H9 (cell line): Measurements from ENCODE around the gene FAM83C. TPM values are rescaled to one million over a fixed set of nuclear protein-coding genes. Genes with fewer than 3 reads are reported as not detected.

Experiments used
- DNase-seq: peaks from one replicate; pipeline ENCODE4 v3.0.0-alpha.2; 2017
- H2AFZ ChIP-seq: one replicate; pipeline ENCODE4 v1.6.1; 2013; ENCODE audit warnings: mild to moderate bottlenecking, low read length, control low read depth, moderate library complexity
- H2AK5ac ChIP-seq: 2 replicates; pipeline ENCODE4 v1.6.1; 2013; ENCODE audit warnings: low read length, control low read depth, mixed read lengths; ENCODE audit not compliant: insufficient read length
- H2BK120ac ChIP-seq: one replicate; pipeline ENCODE4 v1.6.1; 2013; ENCODE audit warnings: low read depth, mild to moderate bottlenecking, low read length, control low read depth, inconsistent platforms; ENCODE audit not compliant: poor library complexity, severe bottlenecking
- H2BK12ac ChIP-seq: 2 replicates; pipeline ENCODE4 v1.6.1; 2013; ENCODE audit warnings: low read length, control low read depth, mixed read lengths, low read depth; ENCODE audit not compliant: insufficient read length
- H2BK15ac ChIP-seq: 2 replicates; pipeline ENCODE4 v1.6.1; 2013; ENCODE audit warnings: low read depth, low read length, control low read depth
- H2BK20ac ChIP-seq: one replicate; pipeline ENCODE4 v1.6.1; 2013; ENCODE audit warnings: low read depth, mild to moderate bottlenecking, low read length, control low read depth, inconsistent platforms; ENCODE audit not compliant: poor library complexity, severe bottlenecking
- H2BK5ac ChIP-seq: 2 replicates; pipeline ENCODE4 v1.6.1; 2013; ENCODE audit warnings: low read length, control low read depth, mixed read lengths; ENCODE audit not compliant: insufficient read length
- H3K14ac ChIP-seq: 2 replicates; pipeline ENCODE4 v1.6.1; 2013; ENCODE audit warnings: low read length, control low read depth; ENCODE audit not compliant: insufficient read depth
- H3K18ac ChIP-seq: 2 replicates; pipeline ENCODE4 v1.6.1; 2013; ENCODE audit warnings: low read depth, mild to moderate bottlenecking, mixed read lengths, low read length, control low read depth; ENCODE audit not compliant: insufficient read length
- H3K23ac ChIP-seq: 2 replicates; pipeline ENCODE4 v1.6.1; 2013; ENCODE audit warnings: low read length, control low read depth, mixed read lengths, low read depth; ENCODE audit not compliant: insufficient read length
- H3K23me2 ChIP-seq: 2 replicates; pipeline ENCODE4 v1.6.1; 2013; ENCODE audit warnings: low read depth, mild to moderate bottlenecking, mixed read lengths, low read length, control low read depth; ENCODE audit not compliant: insufficient read length, poor library complexity, severe bottlenecking
- H3K27ac ChIP-seq: 2 replicates; pipeline ENCODE4 v1.5.1; 2013; ENCODE audit warnings: low read length, control low read depth, mixed read lengths, low read depth; ENCODE audit not compliant: insufficient read length
- H3K27me3 ChIP-seq: 2 replicates; pipeline ENCODE4 v1.6.1; 2013; ENCODE audit warnings: low read length, control low read depth, inconsistent platforms; ENCODE audit not compliant: insufficient read depth
- H3K4ac ChIP-seq: 2 replicates; pipeline ENCODE4 v1.6.1; 2013; ENCODE audit warnings: low read depth, mild to moderate bottlenecking, control low read depth, inconsistent platforms, low read length, moderate library complexity
- H3K4me1 ChIP-seq: 2 replicates; pipeline ENCODE4 v1.6.1; 2013; ENCODE audit warnings: low read length, control low read depth, inconsistent platforms; ENCODE audit not compliant: insufficient read depth
- H3K4me2 ChIP-seq: 2 replicates; pipeline ENCODE4 v1.6.1; 2013; ENCODE audit warnings: low read length, control low read depth, mixed read lengths; ENCODE audit not compliant: insufficient read length, insufficient read depth
- H3K56ac ChIP-seq: 2 replicates; pipeline ENCODE4 v1.6.1; 2013; ENCODE audit warnings: low read depth, mild to moderate bottlenecking, mixed read lengths, low read length, control low read depth; ENCODE audit not compliant: insufficient read length
- H3K79me1 ChIP-seq: 2 replicates; pipeline ENCODE4 v1.6.1; 2013; ENCODE audit warnings: low read depth, mild to moderate bottlenecking, moderate library complexity, low read length, control low read depth, inconsistent platforms; ENCODE audit not compliant: insufficient read depth, poor library complexity, severe bottlenecking
- H3K79me2 ChIP-seq: 2 replicates; pipeline ENCODE4 v1.6.1; 2013; ENCODE audit warnings: low read length, control low read depth, inconsistent platforms; ENCODE audit not compliant: insufficient read depth
- H3K9ac ChIP-seq: 2 replicates; pipeline ENCODE4 v1.6.1; 2013; ENCODE audit warnings: low read length, control low read depth, mixed read lengths; ENCODE audit not compliant: insufficient read length; ENCODE audit errors: extremely low read depth
- H3K9me3 ChIP-seq: one replicate; pipeline ENCODE4 v1.6.1; 2013; ENCODE audit warnings: low read depth, low read length, inconsistent platforms; ENCODE audit not compliant: control insufficient read depth
- H3T11ph ChIP-seq: one replicate; pipeline ENCODE4 v1.6.1; 2013; ENCODE audit warnings: mild to moderate bottlenecking, low read length, control low read depth, inconsistent platforms
- H4K20me1 ChIP-seq: one replicate; pipeline ENCODE4 v1.6.1; 2013; ENCODE audit not compliant: control insufficient read depth, insufficient read length, insufficient read depth
- H4K5ac ChIP-seq: 2 replicates; pipeline ENCODE4 v1.6.1; 2013; ENCODE audit warnings: low read depth, mild to moderate bottlenecking, mixed read lengths, low read length, control low read depth; ENCODE audit not compliant: insufficient read length
- H4K8ac ChIP-seq: replicated peaks from 2 replicates; pipeline ENCODE4 v1.6.1; 2013; ENCODE audit warnings: low read length, control low read depth, mixed read lengths, low read depth; ENCODE audit not compliant: insufficient read length
- H4K91ac ChIP-seq: 2 replicates; pipeline ENCODE4 v1.6.1; 2013; ENCODE audit warnings: low read depth, mild to moderate bottlenecking, moderate library complexity, mixed read lengths, low read length, control low read depth; ENCODE audit not compliant: insufficient read length
- H3K27ac Mint-ChIP-seq, 3 experiments: 2 replicates in 2 of 3; 3 replicates in 1 of 3; pipeline ENCODE4 v1.8.0; 2020 to 2021; ENCODE audit warnings: mixed read lengths in 3 of 3, mild to moderate bottlenecking in 1 of 3, moderate library complexity in 1 of 3
- H3K27me3 Mint-ChIP-seq: 2 replicates; pipeline ENCODE4 v1.8.0; 2021; ENCODE audit warnings: low read depth, mild to moderate bottlenecking, moderate library complexity, mixed read lengths
- H3K36me3 Mint-ChIP-seq, 3 experiments: 2 replicates in 2 of 3; 3 replicates in 1 of 3; pipeline ENCODE4 v1.8.0; 2020 to 2021; ENCODE audit warnings: low read depth in 3 of 3, mixed read lengths in 3 of 3; ENCODE audit not compliant: insufficient read depth in 1 of 3
- H3K4me1 Mint-ChIP-seq, 2 experiments: 2 replicates each; pipeline ENCODE4 v1.8.0; 2020; ENCODE audit warnings: mixed read lengths in 2 of 2
- H3K4me3 Mint-ChIP-seq, 2 experiments: 2 replicates in 1 of 2; 3 replicates in 1 of 2; pipeline ENCODE4 v1.8.0; 2020 to 2021; ENCODE audit warnings: mild to moderate bottlenecking in 2 of 2, mixed read lengths in 2 of 2, moderate library complexity in 1 of 2
- H3K9me3 Mint-ChIP-seq, 2 experiments: 2 replicates in 1 of 2; 3 replicates in 1 of 2; pipeline ENCODE4 v1.8.0; 2020; ENCODE audit warnings: mild to moderate bottlenecking in 2 of 2, mixed read lengths in 2 of 2, moderate library complexity in 1 of 2
- CTCF ChIP-seq: fragments of 200-600 bp; sonication (generic); conservative IDR thresholded peaks from 3 replicates; pipeline ENCODE4 v1.8.0; 2021; ENCODE audit warnings: antibody characterized with exemption, mild to moderate bottlenecking
- WGBS: extraction: QIAGEN DNeasy Blood & Tissue Kit; methylation state at CpG from one replicate; pipeline ENCODE4 v1.1.7; 2013; ENCODE audit warnings: missing lambda C conversion rate, low lambda C conversion rate, mixed read lengths; ENCODE audit not compliant: insufficient read length; ENCODE audit errors: extremely low coverage; 5-methylcytosine and 5-hydroxymethylcytosine counted together
- total RNA-seq: library from RNA; stranded (reverse); gene quantifications from 2 replicates; pipeline ENCODE4 v1.2.1, GENCODE V29; 2021

FAM83C gene
- total RNA-seq, 1 experiment from 2014 or later, result not detected

GRCh38 chr20:35327074-35327976, 35.1 kb upstream of the FAM83C start:
- H2AK5ac ChIP-seq, result no peak overlapping the region
- H3K4ac ChIP-seq, result no peak overlapping the region
- no peak overlapping the region for H3K56ac ChIP-seq
- no peak overlapping the region for H3K9ac ChIP-seq
- H3K79me2 ChIP-seq, result no peaks in the 10 kb centered on the region
- no peak overlapping the region for H2BK5ac ChIP-seq
- H3T11ph ChIP-seq, result no peak overlapping the region
- Mint-ChIP-seq H3K9me3 (no peaks in the 10 kb centered on the region), H3K27ac (no peak overlapping the region; a peak in 1 of 7 replicates), H3K4me1 (peaks cover 5 to 6% of the 10 kb centered on the region in 2 experiments), H3K36me3 (no peaks in the 10 kb centered on the region), H3K4me3 (no peak overlapping the region), H3K27me3 (no peaks in the 10 kb centered on the region)
- no peaks in the 10 kb centered on the region for H3K27me3 ChIP-seq
- no peaks in the 10 kb centered on the region for H4K20me1 ChIP-seq
- no peak overlapping the region for H3K23ac ChIP-seq
- no peak overlapping the region for H4K8ac ChIP-seq
- H2BK20ac ChIP-seq, result no peak overlapping the region
- H3K4me1 ChIP-seq, result 0 out of 2 replicates have a peak, but pooled peaks cover 2% of the 10 kb centered on the region
- no peaks in the 10 kb centered on the region for H3K79me1 ChIP-seq
- no peak overlapping the region for H3K27ac ChIP-seq
- no peak overlapping the region for H3K14ac ChIP-seq
- no peaks in the 10 kb centered on the region for H3K23me2 ChIP-seq
- no peak overlapping the region for H2BK12ac ChIP-seq
- H3K4me2 ChIP-seq, result no peak overlapping the region
- no peak overlapping the region for H4K5ac ChIP-seq
- no peak overlapping the region for H2AFZ ChIP-seq
- no peak for DNase-seq
- WGBS, result no CpG with 5 or more reads among the region's 4 CpGs
- TF ChIP-seq CTCF, result no peak
- no peak overlapping the region for H2BK120ac ChIP-seq
- no peaks in the 10 kb centered on the region for H3K9me3 ChIP-seq
- no peak overlapping the region for H2BK15ac ChIP-seq
- no peak overlapping the region for H3K18ac ChIP-seq
- no peak overlapping the region for H4K91ac ChIP-seq
